LNCAP (cell line): ENCODE results near the gene TGFB3.

Experiments used
- CTCF ChIP-seq: fragments of 450-650 bp; IDR thresholded peaks from 2 replicates; pipeline ENCODE4 v1.5.1; 2017; ENCODE audit warnings: mild to moderate bottlenecking

The TGFB3 gene

GRCh38 chr14:75909630-75910029, 72.2 kb downstream of the TGFB3 start:
- no peak for TF ChIP-seq CTCF
